HepG2 (cell line): ENCODE data around the gene BABAM1. TPM values are rescaled to one million over a fixed set of nuclear protein-coding genes. Genes with fewer than 3 reads are reported as not detected.

Source experiments
- ATF7-NPFF ChIP-seq: sonication (generic); formaldehyde crosslinking; IDR thresholded peaks from 2 replicates; pipeline ENCODE4 v1.8.1; 2023; ENCODE audit warnings: mild to moderate bottlenecking, low read depth, missing genetic modification reagents, moderate library complexity
- BCL6 ChIP-seq: IDR thresholded peaks from 2 replicates; pipeline ENCODE4 v1.6.1; 2016; ENCODE audit warnings: missing genetic modification reagents, missing compliant biosample characterization
- CEBPG ChIP-seq: IDR thresholded peaks from 2 replicates; pipeline ENCODE4 v1.6.1; 2016
- ETV5 ChIP-seq: IDR thresholded peaks from 2 replicates; pipeline ENCODE4 v1.6.1; 2018; ENCODE audit warnings: missing biosample characterization, missing genetic modification reagents, inconsistent platforms, borderline replicate concordance
- FOXP1 ChIP-seq, 2 experiments: fragments of 450-650 bp in 1 of 2; IDR thresholded peaks; 2 replicates each; pipeline ENCODE4 v1.6.1; 2017 to 2018; ENCODE audit warnings: antibody characterized with exemption in 1 of 2
- GATAD2A ChIP-seq: IDR thresholded peaks from 2 replicates; pipeline ENCODE4 v1.6.1; 2016
- NR2F6 ChIP-seq, 2 experiments: IDR thresholded peaks; 2 replicates each; pipeline ENCODE4 v1.6.1; 2016; ENCODE audit warnings: antibody characterized with exemption in 1 of 2, mild to moderate bottlenecking in 1 of 2
- RCOR2 ChIP-seq: IDR thresholded peaks from 2 replicates; pipeline ENCODE4 v1.6.1; 2016; ENCODE audit warnings: missing biosample characterization, missing genetic modification reagents
- SKI ChIP-seq: fragments of 450-650 bp; IDR thresholded peaks from one replicate; pipeline ENCODE4 v1.6.1; 2018; ENCODE audit warnings: mild to moderate bottlenecking; ENCODE audit not compliant: partially characterized antibody
- SMAD9 ChIP-seq: sonication (generic); formaldehyde crosslinking; IDR thresholded peaks from 2 replicates; pipeline ENCODE4 v1.5.1; 2020; ENCODE audit warnings: mild to moderate bottlenecking, missing genetic modification reagents
- SRSF9 ChIP-seq: fragments of 200-400 bp; formaldehyde crosslinking; IDR thresholded peaks from 2 replicates; pipeline ENCODE4 v1.6.1; 2018; ENCODE audit warnings: borderline replicate concordance, mild to moderate bottlenecking, low read depth, low read length; ENCODE audit not compliant: insufficient read depth, poor library complexity, severe bottlenecking
- ZBTB38 ChIP-seq: sonication (generic); formaldehyde crosslinking; IDR thresholded peaks from 2 replicates; pipeline ENCODE4 v1.5.1; 2020; ENCODE audit warnings: mild to moderate bottlenecking, missing genetic modification reagents
- ZNF124 ChIP-seq: sonication (generic); formaldehyde crosslinking; IDR thresholded peaks from 2 replicates; pipeline ENCODE4 v1.4.0; 2020; ENCODE audit warnings: missing genetic modification reagents
- ZNF138 ChIP-seq: sonication (generic); formaldehyde crosslinking; IDR thresholded peaks from 2 replicates; pipeline ENCODE4 v1.5.0; 2020; ENCODE audit warnings: mild to moderate bottlenecking, low read depth, missing genetic modification reagents
- ZNF367 ChIP-seq: sonication (generic); formaldehyde crosslinking; IDR thresholded peaks from 2 replicates; pipeline ENCODE4 v1.4.0; 2020; ENCODE audit warnings: missing genetic modification reagents, borderline replicate concordance
- ZNF382 ChIP-seq: sonication (generic); formaldehyde crosslinking; IDR thresholded peaks from 2 replicates; pipeline ENCODE4 v1.5.0; 2020; ENCODE audit warnings: missing genetic modification reagents, mild to moderate bottlenecking, borderline replicate concordance
- ZNF468 ChIP-seq: sonication (generic); formaldehyde crosslinking; IDR thresholded peaks from 2 replicates; pipeline ENCODE4 v1.8.0; 2022; ENCODE audit warnings: mild to moderate bottlenecking, moderate library complexity, missing genetic modification reagents
- ZNF512 ChIP-seq: sonication (generic); formaldehyde crosslinking; IDR thresholded peaks from 2 replicates; pipeline ENCODE4 v1.4.0; 2020; ENCODE audit warnings: mild to moderate bottlenecking, missing genetic modification reagents
- ZNF576 ChIP-seq: sonication (generic); formaldehyde crosslinking; IDR thresholded peaks from 2 replicates; pipeline ENCODE4 v1.4.0; 2020; ENCODE audit warnings: mild to moderate bottlenecking, missing genetic modification reagents
- ZNF577 ChIP-seq: sonication (generic); formaldehyde crosslinking; IDR thresholded peaks from 2 replicates; pipeline ENCODE4 v1.4.0; 2020; ENCODE audit warnings: mild to moderate bottlenecking, low read depth, missing genetic modification reagents, borderline replicate concordance
- polyA plus RNA-seq, 8 experiments: library from polyadenylated mRNA; depleted of rRNA in 3 of 8; stranded (reverse) in 7 of 8; unstranded in 1 of 8; fragments of >200 nt; fragmentation: Illumina TruSeq in 4 of 8; extraction: Trizol in 4 of 8; gene quantifications; 2 replicates each; pipeline versions ENCODE4 v1.2.1 to v1.2.3, GENCODE V29; 2011 to 2016; ENCODE audit warnings: low read depth in 4 of 8, missing spikeins in 1 of 8, mixed read lengths in 1 of 8; ENCODE audit not compliant: insufficient read depth in 1 of 8
- total RNA-seq, 5 experiments: library from RNA; depleted of rRNA; stranded (reverse); fragments of >200 nt; fragmentation: Illumina TruSeq; extraction: Trizol; gene quantifications; 2 replicates each; pipeline ENCODE4 v1.2.3, GENCODE V29; 2016; ENCODE audit warnings: low read depth in 1 of 5
- TF ChIP-seq, protein P1 (sequence below): sonication (generic); formaldehyde crosslinking; IDR thresholded peaks from 2 replicates; pipeline ENCODE4 v1.8.1; 2023; ENCODE audit warnings: mild to moderate bottlenecking, moderate library complexity, missing genetic modification reagents
- TF ChIP-seq, protein P2 (sequence below): sonication (generic); formaldehyde crosslinking; IDR thresholded peaks from 2 replicates; pipeline ENCODE4 v1.4.0; 2020; ENCODE audit warnings: mild to moderate bottlenecking, missing genetic modification reagents

Gene BABAM1
- total and polyA plus RNA-seq, 2 of the 13 experiments (the other 11 are each of a cell fraction or from before 2014, with no cell fraction given), result 70.0 to 82.0 TPM

- TF ChIP-seq BCL6, result peak; percentile 17; the same call in 1 of the 2 replicates
- no peak for TF ChIP-seq ZNF138 (CRISPR knock-in tag)
- no peak for TF ChIP-seq ZNF367 (CRISPR knock-in tag)
- TF ChIP-seq, protein P1, sequence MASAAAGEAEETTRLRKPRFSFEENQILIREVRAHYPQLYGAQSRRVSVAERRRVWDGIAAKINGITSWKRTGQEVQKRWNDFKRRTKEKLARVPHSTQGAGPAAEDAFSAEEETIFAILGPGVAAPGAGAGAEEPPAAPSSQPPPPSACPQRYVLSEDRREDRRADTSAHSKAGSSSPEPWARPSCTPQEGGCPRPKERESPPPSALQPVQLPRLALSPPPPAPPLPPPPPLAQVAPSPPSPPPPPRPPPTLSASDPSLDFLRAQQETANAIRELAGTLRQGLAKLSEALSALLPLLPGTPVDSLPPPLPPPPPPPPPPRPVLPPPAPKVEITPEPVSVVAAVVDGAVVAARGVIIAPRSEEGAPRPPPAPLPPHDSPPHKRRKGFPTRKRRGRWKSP (CRISPR knock-in tag), result no peak
- no peak for TF ChIP-seq RCOR2 (CRISPR knock-in tag)
- no peak for TF ChIP-seq ZNF577 (CRISPR knock-in tag)
- peak; percentile 41; the same call in 1 of the 2 replicates for TF ChIP-seq GATAD2A (CRISPR knock-in tag)
- TF ChIP-seq ATF7-NPFF (CRISPR knock-in tag), result no peak
- no peak for TF ChIP-seq SKI
- TF ChIP-seq, protein P2, sequence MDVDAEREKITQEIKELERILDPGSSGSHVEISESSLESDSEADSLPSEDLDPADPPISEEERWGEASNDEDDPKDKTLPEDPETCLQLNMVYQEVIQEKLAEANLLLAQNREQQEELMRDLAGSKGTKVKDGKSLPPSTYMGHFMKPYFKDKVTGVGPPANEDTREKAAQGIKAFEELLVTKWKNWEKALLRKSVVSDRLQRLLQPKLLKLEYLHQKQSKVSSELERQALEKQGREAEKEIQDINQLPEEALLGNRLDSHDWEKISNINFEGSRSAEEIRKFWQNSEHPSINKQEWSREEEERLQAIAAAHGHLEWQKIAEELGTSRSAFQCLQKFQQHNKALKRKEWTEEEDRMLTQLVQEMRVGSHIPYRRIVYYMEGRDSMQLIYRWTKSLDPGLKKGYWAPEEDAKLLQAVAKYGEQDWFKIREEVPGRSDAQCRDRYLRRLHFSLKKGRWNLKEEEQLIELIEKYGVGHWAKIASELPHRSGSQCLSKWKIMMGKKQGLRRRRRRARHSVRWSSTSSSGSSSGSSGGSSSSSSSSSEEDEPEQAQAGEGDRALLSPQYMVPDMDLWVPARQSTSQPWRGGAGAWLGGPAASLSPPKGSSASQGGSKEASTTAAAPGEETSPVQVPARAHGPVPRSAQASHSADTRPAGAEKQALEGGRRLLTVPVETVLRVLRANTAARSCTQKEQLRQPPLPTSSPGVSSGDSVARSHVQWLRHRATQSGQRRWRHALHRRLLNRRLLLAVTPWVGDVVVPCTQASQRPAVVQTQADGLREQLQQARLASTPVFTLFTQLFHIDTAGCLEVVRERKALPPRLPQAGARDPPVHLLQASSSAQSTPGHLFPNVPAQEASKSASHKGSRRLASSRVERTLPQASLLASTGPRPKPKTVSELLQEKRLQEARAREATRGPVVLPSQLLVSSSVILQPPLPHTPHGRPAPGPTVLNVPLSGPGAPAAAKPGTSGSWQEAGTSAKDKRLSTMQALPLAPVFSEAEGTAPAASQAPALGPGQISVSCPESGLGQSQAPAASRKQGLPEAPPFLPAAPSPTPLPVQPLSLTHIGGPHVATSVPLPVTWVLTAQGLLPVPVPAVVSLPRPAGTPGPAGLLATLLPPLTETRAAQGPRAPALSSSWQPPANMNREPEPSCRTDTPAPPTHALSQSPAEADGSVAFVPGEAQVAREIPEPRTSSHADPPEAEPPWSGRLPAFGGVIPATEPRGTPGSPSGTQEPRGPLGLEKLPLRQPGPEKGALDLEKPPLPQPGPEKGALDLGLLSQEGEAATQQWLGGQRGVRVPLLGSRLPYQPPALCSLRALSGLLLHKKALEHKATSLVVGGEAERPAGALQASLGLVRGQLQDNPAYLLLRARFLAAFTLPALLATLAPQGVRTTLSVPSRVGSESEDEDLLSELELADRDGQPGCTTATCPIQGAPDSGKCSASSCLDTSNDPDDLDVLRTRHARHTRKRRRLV, result no peak
- peak; percentile 80 for TF ChIP-seq ETV5
- no peak for TF ChIP-seq ZNF512 (CRISPR knock-in tag)
- no peak for TF ChIP-seq CEBPG (CRISPR knock-in tag)
- TF ChIP-seq ZBTB38 (CRISPR knock-in tag), result no peak
- no peak for TF ChIP-seq ZNF468 (CRISPR knock-in tag)
- TF ChIP-seq ZNF576 (CRISPR knock-in tag), result no peak
- TF ChIP-seq NR2F6 (IDR thresholded peaks at IDR 0.05), result no peak
- TF ChIP-seq NR2F6 (CRISPR knock-in tag; IDR thresholded peaks at IDR 0.05), result no peak
- TF ChIP-seq SMAD9 (CRISPR knock-in tag), result no peak
- peak; percentile 77; the same call in 1 of the 2 replicates for TF ChIP-seq ZNF124 (CRISPR knock-in tag)
- no peak for TF ChIP-seq ZNF382 (CRISPR knock-in tag)
- TF ChIP-seq SRSF9, result no peak
- no peak for TF ChIP-seq FOXP1 (IDR thresholded peaks at IDR 0.05)
- no peak for TF ChIP-seq FOXP1 (CRISPR knock-in tag; IDR thresholded peaks at IDR 0.05)
These were observed at the start of gene BABAM1 (continued) for GRCh38 chr19:17266975-17267788.
